GM19351 (cell line): ENCODE measurements around the gene LTO1.
"Not testable (repeated sequence)": the region's sequence is repeated elsewhere in the genome, so short reads cannot be mapped to it uniquely, and the experiment has no call there.

Experiments used
- ATAC-seq: cut with Tn5 transposase; IDR thresholded peaks from one replicate; pipeline ENCODE4 v1.9.1; 2021; ENCODE audit warnings: mild to moderate bottlenecking, moderate library complexity; ENCODE audit not compliant: unreplicated experiment

The LTO1 gene

GRCh38 chr11:69636512-69637197 is 38.5 kb downstream of the LTO1 start:
- ATAC-seq: no peak

- ATAC-seq: no peak
Measured at GRCh38 chr11:69635804-69636511, 39.2 kb downstream of the LTO1 start.

- ATAC-seq: no peak
Measured at GRCh38 chr11:69635195-69635594, 40.0 kb downstream of the LTO1 start.

GRCh38 chr11:69634590-69634989 is 40.6 kb downstream of the LTO1 start:
- no peak for ATAC-seq

GRCh38 chr11:69634069-69634468 is 41.1 kb downstream of the LTO1 start:
- ATAC-seq: no peak

GRCh38 chr11:69632900-69633299 is 42.3 kb downstream of the LTO1 start:
- no peak for ATAC-seq

GRCh38 chr11:69630424-69630823 is 44.7 kb downstream of the LTO1 start:
- ATAC-seq: no peak

- ATAC-seq: no peak
Measured at GRCh38 chr11:69630017-69630416, 45.1 kb downstream of the LTO1 start.

- no peak for ATAC-seq
Measured at GRCh38 chr11:69627551-69627950, 47.6 kb downstream of the LTO1 start.

- no peak for ATAC-seq
Measured at GRCh38 chr11:69625476-69625875, 49.7 kb downstream of the LTO1 start.

- no peak for ATAC-seq
Measured at GRCh38 chr11:69624293-69624692, 50.9 kb downstream of the LTO1 start.

- not testable (repeated sequence) for ATAC-seq
Measured at GRCh38 chr11:69622097-69622681, 53.0 kb downstream of the LTO1 start.

GRCh38 chr11:69620683-69621290 is 54.4 kb downstream of the LTO1 start:
- no peak for ATAC-seq

GRCh38 chr11:69618237-69618636 is 56.9 kb downstream of the LTO1 start:
- ATAC-seq: no peak

- no peak for ATAC-seq
Measured at GRCh38 chr11:69617682-69618081, 57.5 kb downstream of the LTO1 start.

- ATAC-seq: no peak
Measured at GRCh38 chr11:69617220-69617619, 57.9 kb downstream of the LTO1 start.
